Common myeloid progenitor, CD34-positive (primary cell): ENCODE results near the gene C4BPA.

Source experiments
- CTCF ChIA-PET: fragments of 350-600 bp; sonication (Branson Sonifier 250); formaldehyde crosslinking; loops from one replicate; lab custom pipeline; 2021; ENCODE audit warnings: antibody characterized with exemption; lab: Charles Lee
- POLR2A ChIA-PET: fragments of 350-600 bp; sonication (Branson Sonifier 250); formaldehyde crosslinking; loops from one replicate; lab custom pipeline; 2021; ENCODE audit warnings: antibody characterized with exemption; lab: Charles Lee
- DNase-seq, 3 donors: peaks; one replicate each; pipeline versions ENCODE4 v3.0.0 to v3.0.0-alpha.2; 2013
- H3K27ac ChIP-seq, 2 experiments: 1 replicate in 1 of 2; 2 replicates in 1 of 2; pipeline ENCODE4 v1.7.0; 2013; ENCODE audit warnings: inconsistent platforms in 2 of 2, low read length in 2 of 2, mild to moderate bottlenecking in 2 of 2, low read depth in 1 of 2, moderate library complexity in 1 of 2; ENCODE audit not compliant: severe bottlenecking in 2 of 2, insufficient read depth in 1 of 2, poor library complexity in 1 of 2
- H3K27me3 ChIP-seq, 5 experiments: replicated peaks in 2 of 5; 1 replicate in 3 of 5; 2 replicates in 2 of 5; pipeline versions ENCODE4 v1.6.1 to v1.7.0; 2013; ENCODE audit warnings: low read length in 4 of 5, mild to moderate bottlenecking in 2 of 5, moderate library complexity in 2 of 5, inconsistent platforms in 1 of 5; ENCODE audit not compliant: insufficient read depth in 5 of 5, control insufficient read depth in 4 of 5
- H3K36me3 ChIP-seq, 4 experiments: 1 replicate in 2 of 4; 2 replicates in 2 of 4; pipeline versions ENCODE4 v1.6.1 to v1.7.0; 2013; ENCODE audit warnings: low read length in 3 of 4, control low read depth in 1 of 4, mild to moderate bottlenecking in 1 of 4; ENCODE audit not compliant: control insufficient read depth in 4 of 4, insufficient read depth in 4 of 4
- H3K4me1 ChIP-seq, 4 experiments: 1 replicate in 3 of 4; 2 replicates in 1 of 4; pipeline versions ENCODE4 v1.6.1 to v1.7.1; 2013; ENCODE audit warnings: low read length in 3 of 4, mild to moderate bottlenecking in 3 of 4, control low read depth in 1 of 4, inconsistent platforms in 1 of 4, moderate library complexity in 1 of 4; ENCODE audit not compliant: control insufficient read depth in 4 of 4, insufficient read depth in 4 of 4; ENCODE audit errors: control extremely low read depth in 1 of 4
- H3K4me3 ChIP-seq, 7 experiments: 1 replicate in 4 of 7; 2 replicates in 3 of 7; pipeline versions ENCODE4 v1.5.1 to v1.7.0; 2013; ENCODE audit warnings: mild to moderate bottlenecking in 7 of 7, low read length in 6 of 7, moderate library complexity in 6 of 7, inconsistent platforms in 2 of 7, low read depth in 2 of 7, control low read depth in 1 of 7; ENCODE audit not compliant: insufficient read depth in 4 of 7, control insufficient read depth in 1 of 7; ENCODE audit errors: extremely low read depth in 1 of 7
- H3K9me3 ChIP-seq, 5 experiments: 1 replicate in 4 of 5; 2 replicates in 1 of 5; pipeline versions ENCODE4 v1.6.1 to v1.7.1; 2013; ENCODE audit warnings: low read length in 4 of 5, mild to moderate bottlenecking in 2 of 5, inconsistent platforms in 1 of 5, low read depth in 1 of 5, moderate library complexity in 1 of 5; ENCODE audit not compliant: control insufficient read depth in 4 of 5, insufficient read depth in 2 of 5; ENCODE audit errors: control extremely low read depth in 1 of 5
- WGBS: methylation state at CpG from one replicate; pipeline ENCODE4 v1.1.5; 2013; ENCODE audit not compliant: insufficient coverage; 5-methylcytosine and 5-hydroxymethylcytosine counted together

Gene C4BPA

GRCh38 chr1:207102659-207103058, 1.4 kb upstream of the C4BPA start:
- DNase-seq: no peak
- ChIA-PET CTCF (no interaction called here), POLR2A (no interaction called here)
- Histone ChIP-seq H3K9me3 (peaks cover 0 to 2% (median 0%) of the 10 kb centered on the region in 5 experiments), H3K27me3 (peaks cover 0 to under 1% (median 0%) of the 10 kb centered on the region in 5 experiments), H3K4me1 (peaks cover 0 to 4% (median 0%) of the 10 kb centered on the region in 4 experiments), H3K27ac (no peak overlapping the region), H3K4me3 (no peak overlapping the region), H3K36me3 (no peaks in the 10 kb centered on the region)
- WGBS: 100% methylated on average over 1 of the region's 1 CpG

GRCh38 chr1:207109004-207109403, 5.0 kb downstream of the C4BPA start:
- Histone ChIP-seq H3K27ac (no peak overlapping the region), H3K4me1 (no peaks in the 10 kb centered on the region), H3K4me3 (no peak overlapping the region), H3K36me3 (no peaks in the 10 kb centered on the region), H3K9me3 (no peaks in the 10 kb centered on the region), H3K27me3 (peaks cover 0 to 2% (median 0%) of the 10 kb centered on the region in 5 experiments)
- CTCF ChIA-PET: no interaction called here
- WGBS: no CpG with 5 or more reads among the region's 3 CpGs
- no peak for DNase-seq
- POLR2A ChIA-PET: no interaction called here

- WGBS: 100% methylated on average over 1 of the region's 2 CpGs
- ChIA-PET CTCF (no interaction called here), POLR2A (no interaction called here)
- H3K27me3 ChIP-seq: peaks cover 0 to under 1% (median 0%) of the 10 kb centered on the region in 5 experiments
- no peaks in the 10 kb centered on the region for H3K36me3 ChIP-seq
- no peaks in the 10 kb centered on the region for H3K9me3 ChIP-seq
- no peaks in the 10 kb centered on the region for H3K4me1 ChIP-seq
- DNase-seq: no peak
- H3K4me3 ChIP-seq: no peak overlapping the region
- H3K27ac ChIP-seq: no peak overlapping the region
Observed at GRCh38 chr1:207112616-207113296, 8.7 kb downstream of the C4BPA start.

- WGBS: no CpG with 5 or more reads among the region's 5 CpGs
- Histone ChIP-seq H3K4me1 (no peaks in the 10 kb centered on the region), H3K36me3 (no peaks in the 10 kb centered on the region), H3K27ac (no peak overlapping the region), H3K9me3 (no peaks in the 10 kb centered on the region), H3K4me3 (no peak overlapping the region), H3K27me3 (no peaks in the 10 kb centered on the region)
- no peak for DNase-seq
- CTCF ChIA-PET: interaction anchor here (0.6 kb wide), 1 partner anchor 10 kb away, joined by 3 read pairs; no protein-coding TSS in a partner anchor
- POLR2A ChIA-PET: no interaction called here
Observed at GRCh38 chr1:207115269-207115668, 11.2 kb downstream of the C4BPA start.

GRCh38 chr1:207124389-207124788, 20.4 kb downstream of the C4BPA start:
- Histone ChIP-seq H3K27me3 (no peaks in the 10 kb centered on the region), H3K4me1 (no peaks in the 10 kb centered on the region), H3K9me3 (peaks cover 4 to 34% (median 7%) of the 10 kb centered on the region in 5 experiments), H3K36me3 (no peaks in the 10 kb centered on the region), H3K27ac (no peak overlapping the region), H3K4me3 (no peak overlapping the region)
- ChIA-PET POLR2A (no interaction called here), CTCF (no interaction called here)
- WGBS: 100% methylated on average over 3 of the region's 3 CpGs
- DNase-seq: no peak

GRCh38 chr1:207128336-207128921, 24.4 kb downstream of the C4BPA start:
- Histone ChIP-seq H3K36me3 (no peaks in the 10 kb centered on the region), H3K4me3 (no peak overlapping the region), H3K27ac (no peak overlapping the region), H3K27me3 (no peaks in the 10 kb centered on the region), H3K4me1 (no peaks in the 10 kb centered on the region), H3K9me3 (peaks cover 7 to 49% (median 10%) of the 10 kb centered on the region in 5 experiments)
- ChIA-PET POLR2A (no interaction called here), CTCF (no interaction called here)
- DNase-seq: no peak

- POLR2A ChIA-PET: no interaction called here
Observed at GRCh38 chr1:207129053-207129452, 25.0 kb downstream of the C4BPA start.

More at GRCh38 chr1:207129053-207129452, 25.0 kb downstream of the C4BPA start:
- H3K27ac ChIP-seq: no peak overlapping the region
- peak in 1 of 3 donors; percentile 10 for DNase-seq
- peaks cover 7 to 47% (median 9%) of the 10 kb centered on the region in 5 experiments for H3K9me3 ChIP-seq
- H3K36me3 ChIP-seq: no peaks in the 10 kb centered on the region
- no peaks in the 10 kb centered on the region for H3K27me3 ChIP-seq
- H3K4me1 ChIP-seq: no peaks in the 10 kb centered on the region
- H3K4me3 ChIP-seq: no peak overlapping the region
- CTCF ChIA-PET: no interaction called here
